H9 (cell line): ENCODE results near the gene SSBP3. TPM values are rescaled to one million over a fixed set of nuclear protein-coding genes. Genes with fewer than 3 reads are reported as not detected.

ENCODE experiments used
- DNase-seq: peaks from one replicate; pipeline ENCODE4 v3.0.0-alpha.2; 2017
- H2AFZ ChIP-seq: one replicate; pipeline ENCODE4 v1.6.1; 2013; ENCODE audit warnings: mild to moderate bottlenecking, low read length, control low read depth, moderate library complexity
- H2AK5ac ChIP-seq: 2 replicates; pipeline ENCODE4 v1.6.1; 2013; ENCODE audit warnings: low read length, control low read depth, mixed read lengths; ENCODE audit not compliant: insufficient read length
- H2BK120ac ChIP-seq: one replicate; pipeline ENCODE4 v1.6.1; 2013; ENCODE audit warnings: low read depth, mild to moderate bottlenecking, low read length, control low read depth, inconsistent platforms; ENCODE audit not compliant: poor library complexity, severe bottlenecking
- H2BK12ac ChIP-seq: 2 replicates; pipeline ENCODE4 v1.6.1; 2013; ENCODE audit warnings: low read length, control low read depth, mixed read lengths, low read depth; ENCODE audit not compliant: insufficient read length
- H2BK15ac ChIP-seq: 2 replicates; pipeline ENCODE4 v1.6.1; 2013; ENCODE audit warnings: low read depth, low read length, control low read depth
- H2BK20ac ChIP-seq: one replicate; pipeline ENCODE4 v1.6.1; 2013; ENCODE audit warnings: low read depth, mild to moderate bottlenecking, low read length, control low read depth, inconsistent platforms; ENCODE audit not compliant: poor library complexity, severe bottlenecking
- H2BK5ac ChIP-seq: 2 replicates; pipeline ENCODE4 v1.6.1; 2013; ENCODE audit warnings: low read length, control low read depth, mixed read lengths; ENCODE audit not compliant: insufficient read length
- H3K14ac ChIP-seq: 2 replicates; pipeline ENCODE4 v1.6.1; 2013; ENCODE audit warnings: low read length, control low read depth; ENCODE audit not compliant: insufficient read depth
- H3K18ac ChIP-seq: 2 replicates; pipeline ENCODE4 v1.6.1; 2013; ENCODE audit warnings: low read depth, mild to moderate bottlenecking, mixed read lengths, low read length, control low read depth; ENCODE audit not compliant: insufficient read length
- H3K23ac ChIP-seq: 2 replicates; pipeline ENCODE4 v1.6.1; 2013; ENCODE audit warnings: low read length, control low read depth, mixed read lengths, low read depth; ENCODE audit not compliant: insufficient read length
- H3K23me2 ChIP-seq: 2 replicates; pipeline ENCODE4 v1.6.1; 2013; ENCODE audit warnings: low read depth, mild to moderate bottlenecking, mixed read lengths, low read length, control low read depth; ENCODE audit not compliant: insufficient read length, poor library complexity, severe bottlenecking
- H3K27ac ChIP-seq: 2 replicates; pipeline ENCODE4 v1.5.1; 2013; ENCODE audit warnings: low read length, control low read depth, mixed read lengths, low read depth; ENCODE audit not compliant: insufficient read length
- H3K27me3 ChIP-seq: 2 replicates; pipeline ENCODE4 v1.6.1; 2013; ENCODE audit warnings: low read length, control low read depth, inconsistent platforms; ENCODE audit not compliant: insufficient read depth
- H3K4ac ChIP-seq: 2 replicates; pipeline ENCODE4 v1.6.1; 2013; ENCODE audit warnings: low read depth, mild to moderate bottlenecking, control low read depth, inconsistent platforms, low read length, moderate library complexity
- H3K4me1 ChIP-seq: 2 replicates; pipeline ENCODE4 v1.6.1; 2013; ENCODE audit warnings: low read length, control low read depth, inconsistent platforms; ENCODE audit not compliant: insufficient read depth
- H3K4me2 ChIP-seq: 2 replicates; pipeline ENCODE4 v1.6.1; 2013; ENCODE audit warnings: low read length, control low read depth, mixed read lengths; ENCODE audit not compliant: insufficient read length, insufficient read depth
- H3K56ac ChIP-seq: 2 replicates; pipeline ENCODE4 v1.6.1; 2013; ENCODE audit warnings: low read depth, mild to moderate bottlenecking, mixed read lengths, low read length, control low read depth; ENCODE audit not compliant: insufficient read length
- H3K79me1 ChIP-seq: 2 replicates; pipeline ENCODE4 v1.6.1; 2013; ENCODE audit warnings: low read depth, mild to moderate bottlenecking, moderate library complexity, low read length, control low read depth, inconsistent platforms; ENCODE audit not compliant: insufficient read depth, poor library complexity, severe bottlenecking
- H3K79me2 ChIP-seq: 2 replicates; pipeline ENCODE4 v1.6.1; 2013; ENCODE audit warnings: low read length, control low read depth, inconsistent platforms; ENCODE audit not compliant: insufficient read depth
- H3K9ac ChIP-seq: 2 replicates; pipeline ENCODE4 v1.6.1; 2013; ENCODE audit warnings: low read length, control low read depth, mixed read lengths; ENCODE audit not compliant: insufficient read length; ENCODE audit errors: extremely low read depth
- H3K9me3 ChIP-seq: one replicate; pipeline ENCODE4 v1.6.1; 2013; ENCODE audit warnings: low read depth, low read length, inconsistent platforms; ENCODE audit not compliant: control insufficient read depth
- H3T11ph ChIP-seq: one replicate; pipeline ENCODE4 v1.6.1; 2013; ENCODE audit warnings: mild to moderate bottlenecking, low read length, control low read depth, inconsistent platforms
- H4K20me1 ChIP-seq: one replicate; pipeline ENCODE4 v1.6.1; 2013; ENCODE audit not compliant: control insufficient read depth, insufficient read length, insufficient read depth
- H4K5ac ChIP-seq: 2 replicates; pipeline ENCODE4 v1.6.1; 2013; ENCODE audit warnings: low read depth, mild to moderate bottlenecking, mixed read lengths, low read length, control low read depth; ENCODE audit not compliant: insufficient read length
- H4K8ac ChIP-seq: replicated peaks from 2 replicates; pipeline ENCODE4 v1.6.1; 2013; ENCODE audit warnings: low read length, control low read depth, mixed read lengths, low read depth; ENCODE audit not compliant: insufficient read length
- H4K91ac ChIP-seq: 2 replicates; pipeline ENCODE4 v1.6.1; 2013; ENCODE audit warnings: low read depth, mild to moderate bottlenecking, moderate library complexity, mixed read lengths, low read length, control low read depth; ENCODE audit not compliant: insufficient read length
- H3K27ac Mint-ChIP-seq, 3 experiments: 2 replicates in 2 of 3; 3 replicates in 1 of 3; pipeline ENCODE4 v1.8.0; 2020 to 2021; ENCODE audit warnings: mixed read lengths in 3 of 3, mild to moderate bottlenecking in 1 of 3, moderate library complexity in 1 of 3
- H3K27me3 Mint-ChIP-seq: 2 replicates; pipeline ENCODE4 v1.8.0; 2021; ENCODE audit warnings: low read depth, mild to moderate bottlenecking, moderate library complexity, mixed read lengths
- H3K36me3 Mint-ChIP-seq, 3 experiments: 2 replicates in 2 of 3; 3 replicates in 1 of 3; pipeline ENCODE4 v1.8.0; 2020 to 2021; ENCODE audit warnings: low read depth in 3 of 3, mixed read lengths in 3 of 3; ENCODE audit not compliant: insufficient read depth in 1 of 3
- H3K4me1 Mint-ChIP-seq, 2 experiments: 2 replicates each; pipeline ENCODE4 v1.8.0; 2020; ENCODE audit warnings: mixed read lengths in 2 of 2
- H3K4me3 Mint-ChIP-seq, 2 experiments: 2 replicates in 1 of 2; 3 replicates in 1 of 2; pipeline ENCODE4 v1.8.0; 2020 to 2021; ENCODE audit warnings: mild to moderate bottlenecking in 2 of 2, mixed read lengths in 2 of 2, moderate library complexity in 1 of 2
- H3K9me3 Mint-ChIP-seq, 2 experiments: 2 replicates in 1 of 2; 3 replicates in 1 of 2; pipeline ENCODE4 v1.8.0; 2020; ENCODE audit warnings: mild to moderate bottlenecking in 2 of 2, mixed read lengths in 2 of 2, moderate library complexity in 1 of 2
- WGBS: extraction: QIAGEN DNeasy Blood & Tissue Kit; methylation state at CpG from one replicate; pipeline ENCODE4 v1.1.7; 2013; ENCODE audit warnings: missing lambda C conversion rate, low lambda C conversion rate, mixed read lengths; ENCODE audit not compliant: insufficient read length; ENCODE audit errors: extremely low coverage; 5-methylcytosine and 5-hydroxymethylcytosine counted together
- total RNA-seq: library from RNA; stranded (reverse); gene quantifications from 2 replicates; pipeline ENCODE4 v1.2.1, GENCODE V29; 2021
- TF ChIP-seq, protein P1 (sequence below): fragments of 200-600 bp; sonication (generic); conservative IDR thresholded peaks from 3 replicates; pipeline ENCODE4 v1.8.0; 2021; ENCODE audit warnings: antibody characterized with exemption, mild to moderate bottlenecking

The SSBP3 gene
- total RNA-seq, 1 experiment from 2014 or later = 126 TPM

DNA sequence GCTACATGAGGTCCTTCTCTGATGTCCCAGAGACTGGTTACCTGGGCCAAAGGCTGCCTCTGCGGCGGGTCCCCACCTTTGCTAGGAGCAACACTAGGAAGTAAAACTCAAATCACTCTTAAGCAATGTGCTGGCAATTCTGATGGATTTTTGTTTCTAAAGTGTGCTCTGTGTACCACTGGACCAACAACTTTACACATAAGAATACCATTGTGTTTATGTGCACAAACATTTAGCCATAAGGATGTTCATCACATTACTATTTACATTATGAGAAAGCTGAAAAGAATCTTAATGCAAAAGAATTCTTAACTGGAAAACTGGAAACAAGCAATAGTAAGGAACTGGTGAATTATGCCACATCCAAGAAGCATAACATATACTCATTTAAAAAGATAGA lies 38.6 kb downstream of the SSBP3 start:
- peaks cover 2% of the 10 kb centered on the region for H4K20me1 ChIP-seq
- WGBS = no CpG with 5 or more reads among the region's 2 CpGs

More for the DNA sequence above, 38.6 kb downstream of the SSBP3 start:
- H3K4ac ChIP-seq = no peak overlapping the region
- H2BK15ac ChIP-seq = no peak overlapping the region
- no peak overlapping the region for H2BK20ac ChIP-seq
- peaks cover 10% of the 10 kb centered on the region for H3K79me1 ChIP-seq
- H2BK5ac ChIP-seq = no peak overlapping the region
- no peak overlapping the region for H4K8ac ChIP-seq
- Mint-ChIP-seq H3K27ac (no peak overlapping the region), H3K4me1 (peaks cover 64 to 72% of the 10 kb centered on the region in 2 experiments), H3K36me3 (peaks cover 18 to 25% (median 21%) of the 10 kb centered on the region in 3 experiments; a peak in 6 of 7 replicates), H3K9me3 (no peaks in the 10 kb centered on the region), H3K4me3 (no peak overlapping the region), H3K27me3 (no peaks in the 10 kb centered on the region)
- no peak overlapping the region for H3K9ac ChIP-seq
- H3K27me3 ChIP-seq = no peaks in the 10 kb centered on the region
- H4K5ac ChIP-seq = no peak overlapping the region
- H3K14ac ChIP-seq = no peak overlapping the region
- peaks cover 35% of the 10 kb centered on the region; the same call in 1 of the 2 replicates for H3K79me2 ChIP-seq
- H2AFZ ChIP-seq = no peak overlapping the region
- no peak overlapping the region for H4K91ac ChIP-seq
- no peak overlapping the region for H3K56ac ChIP-seq
- H2BK12ac ChIP-seq = no peak overlapping the region
- no peak overlapping the region for H3K4me2 ChIP-seq
- no peaks in the 10 kb centered on the region for H3K9me3 ChIP-seq
- no peaks in the 10 kb centered on the region for H3K23me2 ChIP-seq
- H3T11ph ChIP-seq = no peak overlapping the region
- no peak overlapping the region for H2BK120ac ChIP-seq
- peaks cover 12% of the 10 kb centered on the region; the same call in 1 of the 2 replicates for H3K4me1 ChIP-seq
- H2AK5ac ChIP-seq = no peak overlapping the region
- DNase-seq = no peak
- no peak overlapping the region for H3K18ac ChIP-seq
- H3K23ac ChIP-seq = no peak overlapping the region
- TF ChIP-seq, protein P1, sequence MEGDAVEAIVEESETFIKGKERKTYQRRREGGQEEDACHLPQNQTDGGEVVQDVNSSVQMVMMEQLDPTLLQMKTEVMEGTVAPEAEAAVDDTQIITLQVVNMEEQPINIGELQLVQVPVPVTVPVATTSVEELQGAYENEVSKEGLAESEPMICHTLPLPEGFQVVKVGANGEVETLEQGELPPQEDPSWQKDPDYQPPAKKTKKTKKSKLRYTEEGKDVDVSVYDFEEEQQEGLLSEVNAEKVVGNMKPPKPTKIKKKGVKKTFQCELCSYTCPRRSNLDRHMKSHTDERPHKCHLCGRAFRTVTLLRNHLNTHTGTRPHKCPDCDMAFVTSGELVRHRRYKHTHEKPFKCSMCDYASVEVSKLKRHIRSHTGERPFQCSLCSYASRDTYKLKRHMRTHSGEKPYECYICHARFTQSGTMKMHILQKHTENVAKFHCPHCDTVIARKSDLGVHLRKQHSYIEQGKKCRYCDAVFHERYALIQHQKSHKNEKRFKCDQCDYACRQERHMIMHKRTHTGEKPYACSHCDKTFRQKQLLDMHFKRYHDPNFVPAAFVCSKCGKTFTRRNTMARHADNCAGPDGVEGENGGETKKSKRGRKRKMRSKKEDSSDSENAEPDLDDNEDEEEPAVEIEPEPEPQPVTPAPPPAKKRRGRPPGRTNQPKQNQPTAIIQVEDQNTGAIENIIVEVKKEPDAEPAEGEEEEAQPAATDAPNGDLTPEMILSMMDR = no peak
- H3K27ac ChIP-seq = no peak overlapping the region
